Globus pallidus (tissue), 1 donor: ENCODE measurements around the gene PPP1R12B.
A peak's percentile ranks its signal among the peaks of the same experiment; 100 is the strongest.
"Not testable (repeated sequence)": the region's sequence is repeated elsewhere in the genome, so short reads cannot be mapped to it uniquely, and the experiment has no call there.

ENCODE experiments used
- DNase-seq: peaks from one replicate; pipeline ENCODE4 v3.0.0-alpha.2; 2015; ENCODE audit warnings: low spot score

The PPP1R12B gene

GRCh38 chr1:202584707-202585589 is 236.4 kb downstream of the PPP1R12B start:
- DNase-seq, result no peak

- DNase-seq, result no peak
These were observed 237.1 kb downstream of the PPP1R12B start for GRCh38 chr1:202585590-202585933.

GRCh38 chr1:202586018-202586821 is 237.7 kb downstream of the PPP1R12B start:
- DNase-seq, result peak; percentile 51

GRCh38 chr1:202586871-202587270 is 238.4 kb downstream of the PPP1R12B start:
- no peak for DNase-seq

- DNase-seq, result no peak
These were observed 239.5 kb downstream of the PPP1R12B start for GRCh38 chr1:202587859-202588485.

GRCh38 chr1:202588503-202589189 is 240.1 kb downstream of the PPP1R12B start:
- no peak for DNase-seq

GRCh38 chr1:202589190-202589930 is 240.9 kb downstream of the PPP1R12B start:
- no peak for DNase-seq

GRCh38 chr1:202590126-202590525 is 241.6 kb downstream of the PPP1R12B start:
- DNase-seq, result no peak

GRCh38 chr1:202590975-202591411 is 242.5 kb downstream of the PPP1R12B start:
- no peak for DNase-seq

- DNase-seq, result no peak
These were observed 243.0 kb downstream of the PPP1R12B start for GRCh38 chr1:202591515-202591914.

GRCh38 chr1:202592146-202592545 is 243.6 kb downstream of the PPP1R12B start:
- DNase-seq, result no peak

- no peak for DNase-seq
These were observed 245.3 kb downstream of the PPP1R12B start for GRCh38 chr1:202593845-202594244.

- no peak for DNase-seq
These were observed 248.1 kb downstream of the PPP1R12B start for GRCh38 chr1:202596638-202597037.

- no peak for DNase-seq
These were observed 248.7 kb downstream of the PPP1R12B start for GRCh38 chr1:202597090-202597761.

- peak; percentile 35 for DNase-seq
These were observed 251.4 kb downstream of the PPP1R12B start for GRCh38 chr1:202599669-202600431.

GRCh38 chr1:202600432-202601041 is 252.0 kb downstream of the PPP1R12B start:
- DNase-seq, result no peak

- no peak for DNase-seq
These were observed 254.9 kb downstream of the PPP1R12B start for GRCh38 chr1:202603435-202603834.

GRCh38 chr1:202605515-202605914 is 257.0 kb downstream of the PPP1R12B start:
- DNase-seq, result no peak

GRCh38 chr1:202612036-202612435 is 263.5 kb downstream of the PPP1R12B start:
- not testable (repeated sequence) for DNase-seq
